IPS-11a (cell line): ENCODE results near the gene PLEKHN1.

Experiments
- H3K4me3 ChIP-seq: one replicate; pipeline ENCODE4 v1.5.1; 2013; ENCODE audit warnings: low read depth, low read length, control low read depth

The PLEKHN1 gene

DNA sequence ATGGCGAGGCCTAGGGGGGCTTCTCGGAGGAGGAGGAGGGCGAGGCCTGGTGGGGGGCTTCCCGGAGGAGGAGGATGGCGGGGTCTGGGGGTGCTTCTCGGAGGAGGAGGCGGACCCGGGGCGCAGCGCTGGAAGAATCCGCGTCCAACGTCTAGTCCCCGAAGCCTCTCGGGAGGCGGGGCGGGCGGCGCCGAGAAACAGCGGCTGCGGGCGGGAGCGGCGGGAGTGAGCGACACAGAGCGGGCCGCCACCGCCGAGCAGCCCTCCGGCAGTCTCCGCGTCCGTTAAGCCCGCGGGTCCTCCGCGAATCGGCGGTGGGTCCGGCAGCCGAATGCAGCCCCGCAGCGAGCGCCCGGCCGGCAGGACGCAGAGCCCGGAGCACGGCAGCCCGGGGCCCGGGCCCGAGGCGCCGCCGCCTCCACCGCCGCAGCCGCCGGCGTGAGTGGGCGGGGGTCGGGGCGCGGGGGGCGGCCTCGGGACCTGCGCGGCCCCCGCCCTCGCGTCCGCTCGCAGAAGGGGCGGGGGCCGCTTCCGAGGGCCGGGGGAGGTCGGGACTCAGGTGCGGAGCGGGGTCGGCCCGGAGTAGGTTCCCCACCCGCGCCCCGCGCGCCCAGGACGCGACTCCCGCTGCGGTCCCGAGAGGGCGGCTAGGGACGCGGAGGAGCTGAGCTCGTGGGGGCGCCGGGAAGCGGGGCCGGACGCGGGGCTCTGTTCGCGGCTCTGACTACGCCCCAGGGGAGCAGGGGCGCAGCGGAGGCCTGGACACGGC is 5.7 kb upstream of the PLEKHN1 start, which contains the start of gene KLHL17:
TSS of gene KLHL17 (plus strand) at position 222 of the 769 bp plus-strand sequence. CDS start at position 332, 110 bp downstream.
- peak within 1 kb of the TSS; percentile 48 for H3K4me3 ChIP-seq

GRCh38 chr1:961132-961669 is 5.1 kb upstream of the PLEKHN1 start:
- peak overlapping the region; percentile 48 for H3K4me3 ChIP-seq

DNA sequence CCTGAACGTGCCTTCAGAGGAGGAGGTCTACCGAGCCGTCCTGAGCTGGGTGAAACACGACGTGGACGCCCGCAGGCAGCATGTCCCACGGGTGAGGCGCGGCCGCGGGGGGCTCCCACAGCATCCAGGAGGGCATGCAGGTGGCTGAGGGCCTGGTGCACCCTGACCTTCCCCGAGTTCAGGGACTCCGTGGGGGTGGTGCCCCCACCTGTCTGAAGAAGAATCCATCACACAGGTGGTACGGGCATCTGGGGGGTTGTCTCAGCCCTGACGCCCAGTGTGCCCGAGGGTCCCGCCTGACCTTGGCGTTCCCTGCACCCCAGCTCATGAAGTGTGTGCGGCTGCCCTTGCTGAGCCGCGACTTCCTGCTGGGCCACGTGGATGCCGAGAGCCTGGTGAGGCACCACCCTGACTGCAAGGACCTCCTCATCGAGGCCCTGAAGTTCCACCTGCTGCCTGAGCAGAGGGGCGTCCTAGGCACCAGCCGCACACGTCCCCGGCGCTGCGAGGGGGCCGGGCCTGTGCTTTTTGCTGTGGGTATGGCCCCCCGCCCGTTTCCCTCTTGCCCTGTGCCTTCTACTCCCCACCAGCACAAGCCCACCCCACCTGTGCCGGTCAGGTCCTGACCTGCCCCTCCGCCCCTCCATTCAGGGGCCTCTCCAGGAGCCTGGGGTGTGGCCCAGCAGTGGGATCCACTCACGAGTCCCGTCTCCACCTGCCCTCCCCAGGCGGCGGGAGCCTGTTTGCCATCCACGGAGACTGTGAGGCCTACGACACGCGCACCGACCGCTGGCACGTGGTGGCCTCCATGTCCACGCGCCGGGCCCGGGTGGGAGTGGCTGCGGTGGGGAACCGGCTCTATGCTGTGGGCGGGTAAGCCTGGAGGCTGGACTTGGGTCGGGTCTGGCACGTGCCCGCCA is 3.6 kb upstream of the PLEKHN1 start:
- H3K4me3 ChIP-seq: no peak overlapping the region

- no peak overlapping the region for H3K4me3 ChIP-seq
Measured at GRCh38 chr1:963301-963651, 3.0 kb upstream of the PLEKHN1 start.

GRCh38 chr1:963746-964525 is 2.3 kb upstream of the PLEKHN1 start:
- H3K4me3 ChIP-seq: no peak overlapping the region

- H3K4me3 ChIP-seq: no peak overlapping the region
Measured at GRCh38 chr1:964691-965525, 1.4 kb upstream of the PLEKHN1 start.

DNA sequence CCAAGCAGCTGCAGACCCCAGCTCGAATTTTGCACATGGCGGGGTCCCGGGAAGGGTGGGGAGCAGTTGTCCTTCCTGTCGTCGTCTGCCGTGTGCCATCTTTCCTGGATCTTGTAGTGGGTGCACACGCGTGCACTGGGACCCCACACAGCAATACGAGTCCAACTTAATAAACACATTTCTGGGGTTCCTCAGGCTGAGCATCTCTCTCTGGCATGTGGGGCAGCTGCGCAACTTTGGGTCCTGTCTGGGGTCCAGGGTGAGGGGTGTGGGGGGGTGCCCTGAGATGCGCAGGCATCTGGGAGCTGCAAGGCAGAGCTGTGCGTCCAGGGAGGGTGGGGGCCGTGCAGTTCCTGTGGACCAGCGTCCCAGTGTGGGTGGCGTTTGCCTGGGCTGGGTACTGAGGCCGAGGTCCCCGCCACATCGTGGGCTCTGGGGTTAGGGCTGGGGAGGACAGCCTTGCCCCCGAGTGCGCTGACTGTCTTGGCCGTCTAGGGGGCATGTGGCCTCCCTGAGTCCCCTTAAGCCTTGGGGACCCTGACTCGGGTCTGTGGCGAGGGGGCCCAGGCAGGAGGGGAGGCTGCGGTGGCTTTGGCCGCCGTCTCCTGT is 652 bp upstream of the PLEKHN1 start:
- no peak overlapping the region for H3K4me3 ChIP-seq

DNA sequence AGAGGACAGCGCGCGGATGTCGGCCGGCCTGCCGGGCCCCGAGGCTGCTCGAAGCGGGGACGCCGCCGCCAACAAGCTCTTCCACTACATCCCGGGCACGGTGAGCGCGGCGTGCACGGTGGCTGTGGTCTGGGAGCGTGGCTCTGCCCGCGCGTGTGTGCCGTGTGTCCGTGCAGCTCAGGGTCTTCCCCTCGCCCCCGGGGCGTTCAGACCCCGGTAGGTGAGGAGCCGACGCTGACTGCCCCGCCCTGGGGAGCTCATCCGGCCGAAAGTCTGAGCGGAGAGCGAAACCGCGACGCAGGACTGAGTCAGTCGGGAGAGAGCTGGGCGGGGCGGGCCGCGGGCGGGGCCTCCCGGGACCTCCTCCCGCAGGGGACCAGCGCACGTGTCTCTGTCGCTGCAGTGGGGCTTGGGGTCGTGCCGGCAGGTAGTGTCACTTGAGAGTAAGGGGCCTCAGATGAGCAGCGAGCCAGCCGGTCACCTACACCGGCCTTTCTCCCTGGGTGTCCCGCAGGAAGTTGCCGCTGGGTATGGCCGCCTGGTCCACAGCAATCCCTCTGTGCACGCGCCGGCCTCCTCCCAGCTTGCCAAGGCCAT is 520 bp downstream of the PLEKHN1 start:
- H3K4me3 ChIP-seq: peak overlapping the region; percentile 30

DNA sequence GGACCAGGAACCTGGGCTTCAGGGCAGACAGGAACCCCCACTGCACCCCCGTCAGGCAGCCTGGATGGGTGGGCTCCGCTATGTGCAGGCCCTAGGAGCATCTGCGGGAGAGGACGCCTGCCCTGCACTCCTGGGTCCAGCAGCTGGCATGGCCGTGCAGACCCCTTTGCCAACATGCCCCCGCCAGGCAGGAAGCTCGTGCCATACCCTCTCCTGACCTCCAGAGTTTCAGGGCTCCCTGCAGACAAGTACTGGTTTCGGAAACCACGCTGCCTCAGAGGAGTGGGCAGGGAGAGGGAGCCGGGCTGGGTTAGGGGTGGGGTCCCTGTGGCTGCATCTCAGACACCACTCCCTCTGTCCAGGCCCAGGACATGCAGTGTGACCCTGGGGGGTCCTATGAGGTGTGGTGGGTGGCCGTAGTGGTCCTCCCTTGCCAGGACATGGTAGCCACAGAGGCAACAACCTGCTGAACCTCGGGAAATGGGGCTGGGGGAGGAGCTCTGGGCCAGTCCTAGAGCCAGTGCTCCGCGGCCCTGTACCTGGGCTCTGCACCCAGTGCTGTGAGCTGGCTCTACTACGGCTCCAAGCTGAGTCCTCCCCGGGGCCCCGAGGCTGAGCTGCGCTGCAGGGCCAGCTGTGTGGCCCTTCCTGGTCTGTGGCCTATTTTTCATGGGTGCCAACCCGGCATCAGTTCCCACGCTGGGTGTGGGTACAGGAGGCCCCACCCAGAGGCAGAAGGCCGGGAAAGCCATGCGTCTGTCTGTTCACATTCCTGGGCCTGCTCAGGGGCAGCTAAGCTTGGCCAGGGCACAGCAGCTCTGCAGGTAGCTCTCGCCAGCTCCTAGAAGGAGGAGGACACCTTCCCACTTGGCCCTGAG is 1.4 kb downstream of the PLEKHN1 start:
- no peak overlapping the region for H3K4me3 ChIP-seq

DNA sequence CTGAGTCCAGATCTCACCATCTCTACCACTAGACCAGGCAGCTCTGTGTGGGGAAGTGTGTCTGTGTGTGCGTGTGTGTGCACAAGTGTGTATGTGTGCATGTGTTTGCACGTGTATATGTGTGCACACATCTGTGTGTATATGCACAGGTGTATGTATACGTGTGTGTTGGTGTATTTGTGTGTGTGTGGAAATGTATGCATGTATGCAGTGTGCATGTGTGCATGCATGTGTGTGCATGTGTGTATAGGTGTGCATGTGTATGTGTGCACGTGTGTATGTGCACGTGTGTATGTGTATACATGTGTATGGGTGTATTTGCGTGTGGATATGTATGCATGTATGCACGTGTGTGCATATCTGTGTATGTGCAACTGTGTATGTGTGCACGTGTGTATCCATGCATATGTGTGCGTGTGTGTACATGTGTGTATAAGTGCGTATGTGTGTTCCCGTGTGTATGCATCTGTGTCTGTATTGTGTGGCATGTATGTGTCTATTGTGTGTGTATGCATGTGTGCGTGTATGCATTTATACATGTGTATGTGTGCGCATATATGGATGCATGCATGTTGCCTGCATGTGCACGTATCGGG is 3.1 kb downstream of the PLEKHN1 start:
- H3K4me3 ChIP-seq: no peak overlapping the region

DNA sequence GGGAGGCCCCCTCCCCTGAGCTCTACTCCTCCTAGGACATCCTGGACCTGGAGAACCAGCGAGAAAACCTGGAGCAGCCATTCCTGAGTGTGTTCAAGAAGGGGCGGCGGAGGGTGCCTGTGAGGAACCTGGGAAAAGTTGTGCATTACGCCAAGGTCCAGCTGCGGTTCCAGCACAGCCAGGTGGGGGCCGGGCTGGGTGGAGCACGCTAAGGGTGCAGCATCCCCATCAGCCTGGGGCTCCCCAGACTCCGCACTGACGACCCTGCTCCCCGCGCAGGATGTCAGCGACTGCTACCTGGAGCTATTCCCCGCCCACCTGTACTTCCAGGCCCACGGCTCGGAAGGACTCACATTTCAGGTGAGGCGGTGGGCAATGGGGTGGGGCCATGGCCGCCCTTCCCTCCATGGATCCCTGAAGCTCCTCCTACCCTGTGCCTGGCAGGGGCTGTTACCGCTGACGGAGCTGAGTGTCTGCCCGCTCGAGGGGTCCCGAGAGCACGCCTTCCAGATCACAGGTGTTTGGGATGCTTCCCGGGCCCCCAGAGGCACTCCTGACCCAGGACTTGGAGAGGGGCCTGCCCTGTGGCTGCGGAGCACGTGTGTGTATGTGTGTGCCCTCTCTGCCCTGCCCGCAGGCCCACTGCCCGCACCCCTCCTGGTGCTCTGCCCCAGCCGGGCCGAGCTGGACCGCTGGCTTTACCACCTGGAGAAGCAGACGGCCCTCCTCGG is 4.1 kb downstream of the PLEKHN1 start:
- H3K4me3 ChIP-seq: no peak overlapping the region

DNA sequence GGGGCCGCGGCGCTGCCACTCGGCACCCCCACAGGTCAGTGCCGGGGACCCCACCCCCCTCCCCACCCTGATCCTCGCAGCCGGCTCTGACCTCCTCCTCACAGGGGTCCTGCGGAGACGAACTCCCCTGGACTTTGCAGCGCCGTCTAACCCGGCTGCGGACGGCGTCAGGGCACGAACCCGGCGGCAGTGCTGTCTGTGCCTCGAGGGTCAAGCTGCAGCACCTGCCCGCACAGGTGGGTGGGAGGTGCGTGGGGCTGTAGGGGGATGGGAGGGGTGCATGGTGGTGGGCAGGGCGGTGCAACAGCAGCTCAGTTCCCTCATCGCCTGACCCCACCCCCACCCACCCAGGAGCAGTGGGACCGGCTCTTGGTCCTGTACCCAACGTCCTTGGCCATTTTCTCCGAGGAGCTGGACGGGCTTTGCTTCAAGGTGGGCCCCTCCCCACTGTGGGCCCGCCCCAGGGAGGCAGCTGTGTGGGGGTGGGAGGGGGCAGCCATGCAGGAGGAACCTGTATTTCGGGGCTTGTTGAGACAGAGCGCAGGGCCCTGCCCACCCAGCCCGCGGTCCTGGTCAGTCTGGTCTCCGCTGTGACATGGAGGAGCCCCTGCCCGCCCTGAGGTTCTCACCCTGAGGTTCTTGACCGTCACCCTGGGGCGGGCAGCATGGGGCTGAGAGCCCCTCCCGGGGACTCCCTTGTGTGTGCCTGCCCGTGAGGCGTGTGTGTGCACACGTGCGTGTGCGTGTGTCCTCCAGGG is 4.9 kb downstream of the PLEKHN1 start:
- H3K4me3 ChIP-seq: no peak overlapping the region

GRCh38 chr1:971751-972506 is 5.6 kb downstream of the PLEKHN1 start:
- no peak overlapping the region for H3K4me3 ChIP-seq

GRCh38 chr1:972726-973458 is 6.6 kb downstream of the PLEKHN1 start:
- no peak overlapping the region for H3K4me3 ChIP-seq
